ENCODE data around the gene RACGAP1.

The RACGAP1 gene

DNA sequence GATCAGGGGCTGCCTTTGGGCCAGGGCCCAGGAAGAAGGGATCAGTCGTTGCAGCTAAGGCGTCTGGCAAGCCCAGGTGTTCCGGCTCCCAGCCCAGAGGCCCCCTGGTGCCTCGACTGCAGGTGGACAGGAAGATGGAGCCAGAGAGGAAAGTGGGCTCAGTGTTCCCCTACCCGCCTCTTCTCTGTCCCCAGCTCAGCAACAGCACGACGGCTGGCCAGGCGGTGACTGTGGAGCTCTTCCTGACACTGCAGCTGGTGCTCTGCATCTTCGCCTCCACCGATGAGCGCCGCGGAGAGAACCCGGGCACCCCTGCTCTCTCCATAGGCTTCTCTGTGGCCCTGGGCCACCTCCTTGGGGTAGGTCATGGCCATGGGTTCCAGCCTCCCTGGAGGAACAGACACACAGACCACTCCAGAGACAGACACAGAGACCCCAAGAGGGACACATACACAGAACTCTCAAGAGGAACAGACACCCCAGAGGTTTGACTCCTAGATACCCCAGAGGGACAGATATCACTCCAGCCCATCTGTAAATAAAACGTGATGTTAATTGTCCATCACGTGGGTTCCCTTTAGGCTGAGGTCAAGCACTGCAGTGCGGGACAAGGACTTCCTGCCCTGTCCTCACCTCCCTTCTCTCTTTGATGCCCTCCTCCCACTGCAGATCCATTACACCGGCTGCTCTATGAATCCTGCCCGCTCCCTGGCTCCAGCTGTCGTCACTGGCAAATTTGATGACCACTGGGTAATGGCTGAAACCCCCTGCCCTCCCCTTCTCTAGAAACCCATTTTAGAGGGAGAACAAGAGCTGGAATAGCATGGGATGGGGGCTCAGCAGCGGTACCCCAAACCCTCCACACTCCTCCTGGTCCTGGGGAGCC is 71.1 kb downstream of the RACGAP1 start:
- no peak for DNase-seq (ENCODE audit: low read depth)

DNA sequence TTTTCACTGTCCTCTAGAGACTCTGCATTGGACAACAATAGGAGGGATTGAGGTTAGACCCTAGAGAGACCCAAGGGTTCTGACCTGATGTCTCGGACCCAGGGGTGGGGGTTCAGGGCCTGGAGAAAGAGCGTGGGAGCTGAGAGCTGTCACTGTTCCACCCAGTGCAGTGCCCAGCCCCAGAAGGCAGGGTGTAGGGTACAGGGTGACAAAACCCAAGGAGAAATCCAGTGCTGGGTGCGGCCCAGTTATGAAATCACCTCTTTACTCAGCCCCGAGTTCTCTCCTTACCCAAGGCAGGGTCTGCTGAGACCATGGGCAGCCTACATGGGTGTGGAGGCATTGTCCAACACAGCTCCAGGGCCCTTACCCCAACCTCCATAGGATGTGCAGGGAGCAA is 72.1 kb downstream of the RACGAP1 start:
- DNase-seq (ENCODE audit: low read depth) = no peak

DNA sequence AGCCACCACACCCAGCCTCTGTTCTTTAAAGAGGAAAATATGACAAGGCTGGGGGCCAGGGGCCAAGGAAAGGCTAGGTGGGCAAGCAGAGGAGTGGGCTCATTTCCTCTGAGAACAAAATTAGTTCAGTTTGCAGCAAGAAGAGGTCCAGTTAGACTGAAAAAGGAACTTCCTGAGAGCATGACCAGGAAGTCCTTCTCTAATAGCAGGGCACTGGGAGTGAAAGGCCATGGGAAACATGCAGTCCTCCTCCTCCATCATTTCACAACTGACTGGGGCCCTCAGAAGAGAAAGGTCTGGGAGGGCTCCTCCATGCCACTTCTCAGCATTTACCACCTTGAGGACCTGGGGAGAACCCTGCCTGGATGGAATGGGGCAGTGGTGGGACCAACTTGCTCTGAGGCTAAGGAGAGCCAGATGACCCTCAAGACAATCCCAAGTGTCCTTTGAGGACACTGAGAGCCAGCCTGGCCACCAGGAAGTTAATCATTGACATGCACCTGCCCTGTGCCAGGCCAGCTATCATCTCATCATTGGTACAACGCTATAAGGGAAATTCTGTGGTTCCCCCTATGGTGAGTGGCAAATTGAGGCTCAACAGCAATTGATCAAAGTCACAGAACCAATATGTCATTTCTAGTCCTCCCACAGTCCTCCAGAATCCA is 72.8 kb downstream of the RACGAP1 start:
- no peak for DNase-seq (ENCODE audit: low read depth)

DNA sequence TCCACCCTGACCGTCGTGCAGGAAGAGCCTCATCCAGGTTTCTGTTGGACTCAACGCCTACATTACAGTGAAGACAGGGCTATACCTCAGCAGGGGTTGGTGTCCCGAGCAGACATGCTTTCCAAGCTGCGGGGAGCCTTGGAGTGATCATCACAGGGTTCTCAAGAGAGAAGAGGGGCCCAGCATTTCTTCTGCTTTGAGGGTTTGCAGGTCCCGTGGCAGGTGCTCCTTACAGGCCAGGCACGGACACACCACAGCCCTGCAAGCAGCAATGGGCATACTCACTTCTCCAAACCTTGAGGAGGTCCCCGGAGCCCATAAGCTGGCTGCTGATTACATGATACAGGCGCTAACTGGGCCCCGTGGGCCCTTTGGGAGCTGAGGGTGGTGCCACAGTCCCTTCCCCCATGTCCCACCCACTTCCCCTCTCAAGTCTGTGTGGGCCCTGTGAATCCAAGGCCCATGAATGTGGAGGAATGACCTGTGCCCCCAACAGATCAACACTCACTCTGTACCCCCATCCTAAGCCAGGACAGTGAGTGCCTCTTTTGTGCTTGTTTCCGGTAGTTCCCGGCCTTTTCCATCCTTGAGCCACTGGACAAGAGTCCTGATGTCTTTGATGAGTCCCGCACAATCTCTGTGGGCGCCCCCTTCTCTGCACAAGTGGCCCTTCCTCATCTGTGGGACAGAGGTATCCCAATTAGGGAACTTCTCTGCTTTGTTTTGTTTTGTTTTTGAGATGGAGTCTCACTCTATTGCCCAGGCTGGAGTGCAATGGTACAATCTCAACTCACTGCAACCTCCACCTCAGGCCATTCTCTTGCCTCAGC is 73.7 kb downstream of the RACGAP1 start:
- no peak for DNase-seq (ENCODE audit: low read depth)

DNA sequence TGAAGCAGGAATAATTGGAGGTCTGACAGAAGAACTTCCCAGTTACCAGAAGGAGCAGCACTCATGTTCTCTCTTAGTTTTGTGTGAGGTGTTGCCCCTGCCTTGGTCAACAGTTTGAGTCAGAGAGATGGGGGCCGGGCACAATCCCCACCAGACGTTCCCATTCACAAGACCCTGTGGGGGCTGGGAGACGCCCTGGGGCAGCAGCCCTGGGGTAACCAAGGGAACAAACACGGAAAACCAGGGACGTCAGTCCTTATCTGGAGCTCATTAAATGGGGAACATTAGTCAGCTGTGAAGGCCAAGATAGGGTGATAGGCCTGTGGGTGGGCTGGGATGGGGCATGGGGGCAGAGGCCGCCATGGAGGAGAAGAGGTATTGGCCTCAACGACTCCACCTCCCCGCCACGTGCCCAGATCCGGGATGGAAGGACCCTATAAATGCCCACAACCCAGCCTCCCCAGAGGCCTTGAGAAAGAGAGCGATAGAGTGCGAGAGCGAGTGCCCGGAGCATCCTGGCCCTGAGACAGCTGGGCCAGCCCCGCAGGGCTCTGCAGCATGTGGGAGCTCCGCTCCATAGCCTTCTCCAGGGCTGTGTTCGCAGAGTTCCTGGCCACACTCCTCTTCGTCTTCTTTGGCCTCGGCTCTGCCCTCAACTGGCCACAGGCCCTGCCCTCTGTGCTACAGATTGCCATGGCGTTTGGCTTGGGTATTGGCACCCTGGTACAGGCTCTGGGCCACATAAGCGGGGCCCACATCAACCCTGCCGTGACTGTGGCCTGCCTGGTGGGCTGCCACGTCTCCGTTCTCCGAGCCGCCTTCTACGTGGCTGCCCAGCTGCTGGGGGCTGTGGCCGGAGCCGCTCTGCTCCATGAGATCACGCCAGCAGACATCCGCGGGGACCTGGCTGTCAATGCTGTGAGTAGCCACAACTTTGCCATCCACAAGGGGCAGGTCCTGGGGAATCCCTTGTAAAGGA is 74.7 kb downstream of the RACGAP1 start, which contains the start of gene AQP2:
TSS of gene AQP2 (plus strand) at position 465 of the 979 bp plus-strand sequence. CDS start at position 559, 94 bp downstream.
- DNase-seq (ENCODE audit: low read depth) = no peak

DNA sequence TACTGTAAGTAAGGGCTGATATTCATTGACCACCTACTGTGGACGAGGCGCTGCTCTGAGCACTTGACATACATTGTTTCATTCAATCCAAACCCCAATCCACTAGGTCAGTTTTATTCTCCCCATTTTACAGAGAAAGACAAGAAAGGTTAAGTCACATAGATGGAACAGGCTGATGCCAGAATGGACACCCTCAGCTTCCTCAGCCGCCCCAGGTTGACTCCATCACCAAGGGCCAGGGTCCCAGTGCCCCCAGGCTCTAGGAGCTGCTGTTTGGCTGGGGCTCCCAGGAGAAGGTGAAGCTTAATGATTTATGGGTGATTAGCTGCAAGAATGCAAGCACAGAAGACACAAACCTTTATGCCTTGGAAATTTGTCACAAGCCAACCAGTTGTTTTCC is 75.4 kb downstream of the RACGAP1 start:
- DNase-seq (ENCODE audit: low read depth) = no peak

DNA sequence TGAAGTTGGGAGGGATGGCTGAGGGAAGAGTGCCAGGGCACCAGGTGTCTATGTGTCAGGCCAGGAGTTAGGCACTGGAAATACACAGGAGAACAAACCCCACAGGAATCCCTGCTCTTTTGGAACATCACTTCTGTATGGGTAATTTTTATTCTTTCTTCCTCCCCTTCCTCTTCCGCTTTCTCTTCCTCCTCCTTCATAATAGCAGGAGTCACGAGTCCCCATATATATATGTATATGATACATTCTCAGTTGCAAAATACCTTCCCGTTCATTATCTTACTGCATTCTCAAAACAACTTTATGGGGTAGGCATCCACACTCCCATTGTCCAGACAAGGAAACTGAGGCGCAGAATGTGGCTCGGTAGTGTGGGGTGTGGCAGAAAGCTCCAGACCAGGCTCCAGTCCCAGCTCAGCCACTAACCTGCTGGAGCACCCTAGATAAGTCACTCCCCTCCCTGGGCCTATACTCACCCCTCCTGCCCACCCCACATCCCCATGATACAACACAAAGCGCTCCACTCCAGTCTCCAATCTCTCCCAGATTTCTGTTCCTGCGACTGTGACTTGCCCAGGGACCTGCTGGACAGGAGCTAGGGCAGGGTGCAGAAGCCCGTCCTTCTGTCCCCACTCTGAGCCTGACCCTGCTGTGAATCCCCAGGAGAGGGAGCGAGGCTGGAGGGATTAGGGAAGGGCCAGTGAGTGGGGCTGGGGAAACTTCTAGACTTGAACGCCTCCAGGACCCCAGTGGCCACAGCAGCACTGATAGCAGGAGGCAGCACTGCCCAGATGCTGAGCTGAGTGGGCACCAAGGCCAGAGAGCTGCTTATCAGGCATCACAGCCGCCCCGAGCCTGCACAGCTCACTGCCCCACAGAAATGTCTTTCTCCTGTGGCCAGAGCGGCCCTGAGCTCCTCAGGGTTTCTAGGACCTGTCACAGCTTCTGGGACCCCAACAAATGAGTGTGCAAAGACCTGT is 76.1 kb downstream of the RACGAP1 start:
- DNase-seq (ENCODE audit: low read depth) = no peak

DNA sequence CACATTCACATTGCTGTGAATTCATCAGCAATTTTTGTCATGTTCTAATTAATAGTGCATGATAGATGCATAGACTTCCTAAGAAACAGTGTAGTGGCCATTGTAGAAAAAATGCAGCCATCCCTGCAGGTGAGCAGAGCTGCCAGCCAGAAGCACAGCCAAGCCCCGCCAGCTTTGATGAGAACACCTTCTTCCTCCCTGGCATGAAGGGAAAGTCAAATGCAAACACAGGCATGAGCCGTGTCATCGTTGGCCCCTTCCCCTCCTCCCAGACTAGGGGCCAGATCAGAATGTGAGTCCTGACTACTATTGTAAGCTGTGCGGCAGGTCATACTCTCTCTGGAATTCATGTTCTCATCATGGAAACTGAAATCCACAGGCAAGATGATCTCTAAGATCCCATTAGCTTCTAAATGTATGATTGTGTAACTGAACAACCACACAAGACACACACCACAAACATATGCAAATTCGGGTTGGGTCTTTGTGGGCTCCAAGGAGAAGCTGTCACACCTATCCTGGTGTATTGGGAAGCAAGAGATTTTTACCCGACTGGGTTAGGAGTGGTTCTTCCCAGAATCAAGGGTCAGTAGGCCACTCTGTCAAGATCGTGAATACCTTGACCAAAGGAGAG is 77.6 kb downstream of the RACGAP1 start:
- no peak for DNase-seq (ENCODE audit: low read depth)

DNA sequence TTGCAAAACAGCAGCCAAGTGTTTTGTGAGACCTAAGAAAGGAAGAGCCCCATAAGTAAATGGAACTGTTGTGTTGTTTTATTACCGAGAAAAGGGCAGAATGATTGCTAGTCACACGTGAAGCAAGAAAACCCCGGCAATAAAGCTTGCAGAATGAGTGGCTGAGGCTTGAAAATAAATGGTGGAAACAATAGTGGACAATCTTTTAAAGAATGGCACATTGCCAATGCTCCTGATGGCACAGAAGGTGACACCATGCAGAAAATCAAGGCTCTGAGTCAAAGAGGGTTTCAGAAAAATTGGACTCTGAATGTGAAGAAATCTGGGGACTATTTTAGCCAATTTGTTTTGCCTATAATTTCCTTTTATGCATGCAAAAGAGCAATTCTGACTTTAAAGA is 78.8 kb downstream of the RACGAP1 start:
- DNase-seq (ENCODE audit: low read depth) = no peak

DNA sequence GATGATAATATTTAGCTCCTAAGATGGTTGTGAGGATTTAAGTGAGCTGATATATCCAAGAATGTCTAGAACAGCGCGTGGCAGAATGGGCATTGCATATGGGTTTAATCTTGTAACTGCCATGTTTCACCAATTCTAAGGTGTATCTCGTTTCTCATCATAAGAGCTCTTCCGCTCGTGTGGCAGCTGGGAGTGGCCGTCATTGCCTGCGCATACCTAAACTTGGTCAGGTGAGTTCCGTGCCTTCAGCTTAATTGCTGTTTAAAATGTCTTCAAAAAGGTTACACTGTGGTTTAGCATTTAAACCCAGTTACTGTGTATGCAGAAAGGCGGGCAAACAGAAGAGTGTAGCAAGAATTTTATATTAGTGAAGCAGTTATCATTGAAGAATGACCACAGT is 79.2 kb downstream of the RACGAP1 start:
- no peak for DNase-seq (ENCODE audit: low read depth)

DNA sequence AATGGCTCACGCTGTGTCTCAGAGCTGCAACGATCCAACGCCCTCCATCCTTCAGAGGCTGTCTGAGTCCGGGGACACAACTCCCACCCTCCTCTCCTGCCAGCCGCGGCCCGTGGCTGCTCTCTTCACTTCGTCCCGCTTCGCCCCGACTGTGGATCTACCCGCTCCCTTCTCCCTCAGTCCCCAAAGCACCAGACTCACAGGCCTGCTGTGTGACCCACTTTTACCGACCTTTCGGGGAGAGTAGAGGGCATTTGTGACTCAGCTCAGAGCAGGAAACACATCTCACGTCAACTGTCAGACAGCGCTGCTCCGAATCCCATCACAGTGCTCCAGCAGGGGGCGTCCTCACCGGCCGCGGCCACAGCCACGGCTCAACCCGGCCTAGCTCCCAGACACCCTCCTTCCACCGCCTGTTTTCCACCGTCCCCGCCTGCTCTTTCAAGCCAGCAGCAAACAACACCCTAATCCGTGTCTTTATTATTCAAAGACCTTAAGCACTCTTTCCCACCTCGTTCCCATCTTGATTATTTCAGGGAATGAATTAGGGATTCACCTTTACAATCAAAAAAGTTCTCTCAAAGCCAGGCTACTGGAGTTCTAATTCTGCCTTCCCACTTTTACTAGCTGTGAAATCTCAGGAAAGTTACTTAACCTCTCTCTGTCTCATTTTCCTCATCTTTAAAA is 79.8 kb downstream of the RACGAP1 start:
- DNase-seq (ENCODE audit: low read depth) = peak; percentile 78

DNA sequence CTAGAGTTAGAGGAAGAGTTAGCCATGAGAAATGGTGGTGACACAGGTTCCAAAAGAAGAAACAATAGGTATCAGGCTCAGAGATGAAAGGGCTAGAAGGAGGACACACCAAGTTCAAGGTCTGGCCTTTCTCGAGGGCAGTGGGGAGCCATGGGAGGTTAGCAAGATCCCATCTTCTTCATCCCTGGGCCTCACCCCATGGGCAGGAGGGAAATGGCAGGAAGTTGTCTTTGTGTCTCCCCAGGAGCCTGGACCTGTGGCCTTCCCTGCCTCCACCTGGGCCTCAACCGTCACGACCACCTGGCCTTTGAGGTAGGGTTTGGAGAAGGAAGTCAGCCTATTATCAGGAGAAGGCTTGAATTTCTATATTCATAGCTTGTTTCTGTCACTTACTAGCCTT is 80.6 kb downstream of the RACGAP1 start:
- DNase-seq (ENCODE audit: low read depth) = no peak

DNA sequence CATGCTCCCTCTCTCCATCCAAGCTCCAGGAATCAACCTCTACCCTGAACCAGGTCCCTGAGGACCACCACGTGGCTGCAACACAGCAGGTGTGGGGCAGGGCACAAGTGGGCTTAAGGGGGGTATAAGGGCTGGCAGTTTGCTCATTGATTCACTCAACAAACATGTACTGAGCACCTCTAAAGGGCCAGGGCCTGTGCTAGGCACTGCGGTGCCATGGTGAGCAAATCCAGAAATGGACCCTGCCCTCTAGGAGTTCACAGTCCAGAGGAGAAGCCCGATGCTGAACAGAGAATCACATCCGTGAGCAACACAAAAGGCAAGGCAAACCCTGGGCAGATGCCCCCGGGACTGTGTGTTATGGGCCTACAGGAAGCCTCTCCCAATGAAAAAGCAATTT is 81.2 kb downstream of the RACGAP1 start:
- DNase-seq (ENCODE audit: low read depth) = no peak

DNA sequence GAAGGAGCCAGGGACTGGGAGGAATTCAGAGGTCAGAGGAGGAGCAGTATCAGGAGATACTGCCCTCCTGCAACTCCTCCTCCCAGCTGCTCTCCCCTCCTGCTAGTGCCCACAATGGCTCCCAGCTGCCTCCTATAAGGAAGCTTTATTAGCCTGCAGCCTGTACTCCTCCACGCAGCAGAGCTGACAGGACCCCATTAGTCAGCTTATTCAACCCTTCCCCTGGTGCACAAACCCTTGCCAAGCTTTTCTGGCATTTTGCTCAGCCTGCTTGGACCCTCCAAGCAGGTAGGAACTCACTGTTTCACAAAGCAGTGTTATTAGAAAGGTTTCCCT is 81.7 kb downstream of the RACGAP1 start:
- no peak for DNase-seq (ENCODE audit: low read depth)

DNA sequence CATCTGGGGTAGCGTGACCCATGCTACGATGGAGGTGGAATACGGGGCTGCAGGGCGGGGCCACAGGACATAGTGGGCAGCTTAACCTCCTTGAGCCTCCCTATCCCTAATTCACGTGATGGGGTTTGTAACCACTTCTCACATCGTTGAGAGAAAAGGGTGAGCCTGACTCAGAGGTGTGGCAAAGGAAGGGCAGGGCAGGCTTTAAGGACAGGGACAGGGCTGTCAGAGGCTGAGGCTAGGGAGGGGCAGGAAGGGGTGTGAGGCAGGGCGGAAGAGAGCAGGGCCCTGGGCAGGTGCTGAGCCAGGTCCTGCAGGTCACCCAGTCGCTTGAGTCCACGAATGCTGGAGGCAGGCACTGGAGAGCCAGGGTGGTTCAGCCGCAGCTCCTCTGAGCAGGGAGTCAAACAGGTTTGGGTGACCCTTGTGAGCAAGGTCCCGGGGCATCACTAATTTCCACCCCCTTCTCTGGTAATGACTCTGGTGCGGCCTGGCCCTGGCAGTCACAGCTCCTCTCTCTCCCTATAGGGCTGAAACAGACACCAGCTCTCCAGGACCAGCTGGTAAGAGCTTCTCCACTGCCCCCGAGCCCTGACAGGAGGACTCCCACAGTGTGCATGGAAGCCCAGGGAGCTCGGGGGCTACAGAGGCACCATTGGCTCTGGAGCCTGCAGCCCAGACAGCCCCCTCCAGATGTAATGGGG is 82.2 kb downstream of the RACGAP1 start:
- no peak for DNase-seq (ENCODE audit: low read depth)

DNA sequence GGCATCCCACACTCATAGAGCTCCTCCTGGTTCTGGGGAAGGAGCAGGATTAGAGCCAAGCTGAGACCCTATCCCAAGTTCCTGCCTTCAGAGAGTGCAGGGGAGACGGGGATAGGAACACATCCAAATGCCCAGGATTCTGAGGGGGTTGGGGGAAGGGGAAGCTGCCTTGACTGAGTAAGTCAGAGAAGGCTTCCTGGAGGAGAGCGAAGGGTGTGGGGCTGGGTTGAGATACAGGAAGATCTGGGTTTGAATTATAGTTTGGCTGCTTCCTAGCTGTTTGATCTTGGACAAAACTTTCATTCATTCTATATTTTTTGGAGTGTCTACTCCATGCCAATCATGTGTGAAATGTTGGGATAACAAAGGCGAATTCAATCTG is 82.8 kb downstream of the RACGAP1 start:
- no peak for DNase-seq (ENCODE audit: low read depth)

DNA sequence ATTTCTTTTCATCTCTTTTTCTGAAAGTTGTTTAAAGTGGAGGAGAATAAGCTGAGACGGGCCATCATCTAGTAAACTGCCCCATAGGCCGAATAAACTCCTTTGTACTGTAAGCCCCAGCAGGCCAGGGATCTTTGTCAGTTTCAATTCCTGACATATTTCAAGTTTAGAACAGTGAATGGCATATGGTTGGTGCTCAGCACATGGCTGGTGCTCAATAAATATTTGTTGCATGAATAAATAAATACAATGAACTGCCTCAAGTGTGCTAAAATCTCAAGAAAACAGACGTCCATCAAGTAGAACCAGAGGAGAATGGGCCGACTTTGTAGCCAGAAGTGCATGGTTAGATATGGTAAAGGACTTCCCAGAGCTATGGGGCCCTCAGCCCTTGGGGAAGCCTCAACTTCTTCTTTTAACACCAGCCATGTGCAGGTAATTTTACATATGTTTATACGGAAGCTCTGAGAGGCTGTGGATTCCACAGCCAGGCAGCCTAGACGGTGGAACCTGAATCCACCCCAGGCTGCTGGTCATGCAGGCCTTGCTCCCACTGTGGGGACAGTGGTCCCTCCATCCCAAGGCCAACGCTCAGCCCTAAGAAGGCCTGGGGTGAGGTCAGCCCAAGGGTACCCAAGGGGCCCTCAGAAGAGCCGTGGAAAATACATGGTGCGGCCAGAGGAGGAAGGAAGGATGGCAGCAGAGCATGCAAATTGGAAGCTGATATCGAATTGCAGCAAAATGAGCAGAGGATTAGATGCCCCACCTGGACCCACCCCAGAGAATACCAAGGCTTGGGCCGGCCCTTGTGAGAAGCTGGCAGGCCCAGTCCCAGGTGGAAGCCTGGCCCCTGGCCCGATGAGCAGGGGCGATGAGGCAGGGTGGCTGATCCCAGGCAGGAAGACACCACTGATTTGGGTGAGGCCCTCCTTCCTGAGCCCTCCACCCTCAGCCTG is 83.5 kb downstream of the RACGAP1 start:
- DNase-seq (ENCODE audit: low read depth) = no peak

All from activated T-cell treated with anti-CD3 and anti-CD28 coated beads for 1 hour (primary cell).